Osteocyte (in vitro differentiated cells): ENCODE data around the gene FCMR. TPM values are rescaled to one million over a fixed set of nuclear protein-coding genes. Genes with fewer than 3 reads are reported as not detected.

Source experiments
- DNase-seq: peaks from one replicate; pipeline ENCODE4 v3.0.0; 2021; ENCODE audit warnings: mixed read lengths; ENCODE audit not compliant: unreplicated experiment; ENCODE audit errors: extremely low spot score
- H3K27ac Mint-ChIP-seq: one replicate; pipeline ENCODE4 v1.8.0; 2021; ENCODE audit warnings: mild to moderate bottlenecking, mixed read lengths; ENCODE audit not compliant: unreplicated experiment
- H3K27me3 Mint-ChIP-seq: one replicate; pipeline ENCODE4 v1.8.0; 2021; ENCODE audit warnings: mixed read lengths; ENCODE audit not compliant: unreplicated experiment
- H3K36me3 Mint-ChIP-seq: one replicate; pipeline ENCODE4 v1.8.0; 2021; ENCODE audit warnings: mixed read lengths; ENCODE audit not compliant: unreplicated experiment
- H3K4me1 Mint-ChIP-seq: one replicate; pipeline ENCODE4 v1.8.0; 2021; ENCODE audit warnings: mixed read lengths; ENCODE audit not compliant: unreplicated experiment
- H3K4me3 Mint-ChIP-seq: one replicate; pipeline ENCODE4 v1.8.0; 2021; ENCODE audit warnings: mild to moderate bottlenecking, moderate library complexity, mixed read lengths; ENCODE audit not compliant: unreplicated experiment
- H3K9me3 Mint-ChIP-seq: one replicate; pipeline ENCODE4 v1.8.0; 2021; ENCODE audit warnings: mixed read lengths; ENCODE audit not compliant: unreplicated experiment
- CTCF ChIP-seq: fragments of 200-600 bp; sonication (generic); IDR thresholded peaks from 2 replicates; pipeline ENCODE4 v1.5.0; 2021; ENCODE audit warnings: antibody characterized with exemption, mild to moderate bottlenecking, moderate library complexity
- total RNA-seq: library from RNA; stranded (reverse); gene quantifications from 2 replicates; pipeline ENCODE4 v1.2.1, GENCODE V29; 2021

The FCMR gene
- total RNA-seq, 1 donor from 2014 or later = not detected

GRCh38 chr1:206954459-206955342 lies 33.0 kb upstream of the FCMR start:
- Mint-ChIP-seq H3K4me3 (no peak overlapping the region), H3K4me1 (no peaks in the 10 kb centered on the region), H3K27ac (no peak overlapping the region), H3K36me3 (no peaks in the 10 kb centered on the region), H3K27me3 (peaks cover 11% of the 10 kb centered on the region), H3K9me3 (no peaks in the 10 kb centered on the region)
- TF ChIP-seq CTCF = no peak
- no peak for DNase-seq

- Mint-ChIP-seq H3K27ac (no peak overlapping the region), H3K4me3 (no peak overlapping the region), H3K27me3 (peaks cover 11% of the 10 kb centered on the region), H3K4me1 (no peaks in the 10 kb centered on the region), H3K9me3 (no peaks in the 10 kb centered on the region), H3K36me3 (no peaks in the 10 kb centered on the region)
- no peak for DNase-seq
- no peak for TF ChIP-seq CTCF
Measured at GRCh38 chr1:206953626-206954025, 31.9 kb upstream of the FCMR start.

GRCh38 chr1:206953126-206953525 lies 31.4 kb upstream of the FCMR start:
- no peak for DNase-seq
- TF ChIP-seq CTCF = no peak
- no peak overlapping the region for H3K27ac Mint-ChIP-seq
- H3K36me3 Mint-ChIP-seq = no peaks in the 10 kb centered on the region
- H3K4me1 Mint-ChIP-seq = no peaks in the 10 kb centered on the region
- H3K9me3 Mint-ChIP-seq = no peaks in the 10 kb centered on the region
- H3K27me3 Mint-ChIP-seq = peaks cover 11% of the 10 kb centered on the region
- H3K4me3 Mint-ChIP-seq = no peak overlapping the region

GRCh38 chr1:206952171-206952570 lies 30.4 kb upstream of the FCMR start:
- DNase-seq = no peak
- H3K36me3 Mint-ChIP-seq = no peaks in the 10 kb centered on the region
- no peak for TF ChIP-seq CTCF
- peaks cover 12% of the 10 kb centered on the region for H3K27me3 Mint-ChIP-seq
- H3K27ac Mint-ChIP-seq = no peak overlapping the region
- H3K9me3 Mint-ChIP-seq = no peaks in the 10 kb centered on the region
- H3K4me1 Mint-ChIP-seq = no peaks in the 10 kb centered on the region
- H3K4me3 Mint-ChIP-seq = no peak overlapping the region

GRCh38 chr1:206951318-206952100 lies 29.8 kb upstream of the FCMR start:
- Mint-ChIP-seq H3K36me3 (no peaks in the 10 kb centered on the region), H3K27ac (no peak overlapping the region), H3K4me3 (no peak overlapping the region), H3K4me1 (no peaks in the 10 kb centered on the region), H3K9me3 (no peaks in the 10 kb centered on the region), H3K27me3 (peaks cover 10% of the 10 kb centered on the region)
- DNase-seq = no peak
- TF ChIP-seq CTCF = no peak
